Astrocyte (in vitro differentiated cells and primary cell): ENCODE results near the gene PRODH. TPM values are rescaled to one million over a fixed set of nuclear protein-coding genes. Genes with fewer than 3 reads are reported as not detected.
"Not testable (repeated sequence)": the region's sequence is repeated elsewhere in the genome, so short reads cannot be mapped to it uniquely, and the experiment has no call there.

Source experiments
- DNase-seq: peaks from one replicate; pipeline ENCODE4 v3.0.0-alpha.2; 2010; ENCODE audit warnings: low read depth
- FAIRE-seq: peaks from 2 replicates; lab custom pipeline; 2011; peaks lifted over from hg19 to GRCh38; lab: Jason Lieb, UNC
- H2AFZ ChIP-seq: 2 replicates; pipeline ENCODE4 v1.6.0; 2012; ENCODE audit warnings: low read depth, low read length, inconsistent platforms
- H3K27ac ChIP-seq: 2 replicates; pipeline ENCODE4 v1.5.1; 2011; ENCODE audit warnings: low read depth, low read length, inconsistent platforms
- H3K27me3 ChIP-seq: 2 replicates; pipeline ENCODE4 v1.6.0; 2011; ENCODE audit warnings: low read length, inconsistent platforms; ENCODE audit not compliant: insufficient read depth
- H3K36me3 ChIP-seq: 2 replicates; pipeline ENCODE4 v1.5.1; 2011; ENCODE audit warnings: low read length, inconsistent platforms; ENCODE audit not compliant: insufficient read depth
- H3K4me1 ChIP-seq: 2 replicates; pipeline ENCODE4 v1.5.1; 2011; ENCODE audit warnings: low read length, inconsistent platforms; ENCODE audit not compliant: insufficient read depth
- H3K4me2 ChIP-seq: 2 replicates; pipeline ENCODE4 v1.6.0; 2012; ENCODE audit warnings: low read length, inconsistent platforms
- H3K4me3 ChIP-seq: 2 replicates; pipeline ENCODE4 v1.5.1; 2011; ENCODE audit warnings: low read depth, mild to moderate bottlenecking, low read length, inconsistent platforms; ENCODE audit not compliant: insufficient read depth
- H3K79me2 ChIP-seq: 2 replicates; pipeline ENCODE4 v1.6.0; 2012; ENCODE audit warnings: mild to moderate bottlenecking, low read length, inconsistent platforms; ENCODE audit not compliant: insufficient read depth
- H3K9ac ChIP-seq: 2 replicates; pipeline ENCODE4 v1.6.0; 2012; ENCODE audit warnings: mild to moderate bottlenecking, low read length, inconsistent platforms
- H3K9me3 ChIP-seq: 2 replicates; pipeline ENCODE4 v1.5.1; 2012; ENCODE audit warnings: low read depth, mild to moderate bottlenecking, low read length, inconsistent platforms; ENCODE audit not compliant: insufficient read depth
- H4K20me1 ChIP-seq: 2 replicates; pipeline ENCODE4 v1.6.0; 2012; ENCODE audit warnings: low read length, inconsistent platforms; ENCODE audit not compliant: insufficient read depth
- H3K27ac Mint-ChIP-seq: one replicate; pipeline ENCODE4 v1.8.0; 2021; ENCODE audit warnings: mild to moderate bottlenecking, mixed read lengths; ENCODE audit not compliant: unreplicated experiment
- H3K27me3 Mint-ChIP-seq: one replicate; pipeline ENCODE4 v1.8.0; 2021; ENCODE audit warnings: low read depth, mixed read lengths; ENCODE audit not compliant: unreplicated experiment
- H3K36me3 Mint-ChIP-seq: one replicate; pipeline ENCODE4 v1.8.0; 2021; ENCODE audit warnings: low read depth, mixed read lengths; ENCODE audit not compliant: unreplicated experiment
- H3K4me1 Mint-ChIP-seq: one replicate; pipeline ENCODE4 v1.8.0; 2021; ENCODE audit warnings: low read depth, mixed read lengths; ENCODE audit not compliant: unreplicated experiment
- H3K4me3 Mint-ChIP-seq: one replicate; pipeline ENCODE4 v1.8.0; 2021; ENCODE audit warnings: mild to moderate bottlenecking, moderate library complexity, mixed read lengths; ENCODE audit not compliant: unreplicated experiment
- H3K9me3 Mint-ChIP-seq: one replicate; pipeline ENCODE4 v1.8.0; 2021; ENCODE audit warnings: mild to moderate bottlenecking, mixed read lengths; ENCODE audit not compliant: unreplicated experiment
- EZH2 ChIP-seq: IDR thresholded peaks from 2 replicates; pipeline ENCODE4 v1.6.1; 2012; ENCODE audit warnings: mild to moderate bottlenecking, low read length, inconsistent platforms; ENCODE audit not compliant: insufficient read depth
- total RNA-seq: library from RNA; stranded (reverse); gene quantifications from 2 replicates; pipeline ENCODE4 v1.2.1, GENCODE V29; 2021
- TF ChIP-seq, protein P1 (sequence below): IDR thresholded peaks from 2 replicates; pipeline ENCODE4 v1.5.1; 2011; ENCODE audit warnings: low read depth, mild to moderate bottlenecking, inconsistent platforms, low read length, moderate library complexity; ENCODE audit not compliant: insufficient read depth

PRODH gene
- total RNA-seq, 1 donor from 2014 or later = 1.2 TPM

DNA sequence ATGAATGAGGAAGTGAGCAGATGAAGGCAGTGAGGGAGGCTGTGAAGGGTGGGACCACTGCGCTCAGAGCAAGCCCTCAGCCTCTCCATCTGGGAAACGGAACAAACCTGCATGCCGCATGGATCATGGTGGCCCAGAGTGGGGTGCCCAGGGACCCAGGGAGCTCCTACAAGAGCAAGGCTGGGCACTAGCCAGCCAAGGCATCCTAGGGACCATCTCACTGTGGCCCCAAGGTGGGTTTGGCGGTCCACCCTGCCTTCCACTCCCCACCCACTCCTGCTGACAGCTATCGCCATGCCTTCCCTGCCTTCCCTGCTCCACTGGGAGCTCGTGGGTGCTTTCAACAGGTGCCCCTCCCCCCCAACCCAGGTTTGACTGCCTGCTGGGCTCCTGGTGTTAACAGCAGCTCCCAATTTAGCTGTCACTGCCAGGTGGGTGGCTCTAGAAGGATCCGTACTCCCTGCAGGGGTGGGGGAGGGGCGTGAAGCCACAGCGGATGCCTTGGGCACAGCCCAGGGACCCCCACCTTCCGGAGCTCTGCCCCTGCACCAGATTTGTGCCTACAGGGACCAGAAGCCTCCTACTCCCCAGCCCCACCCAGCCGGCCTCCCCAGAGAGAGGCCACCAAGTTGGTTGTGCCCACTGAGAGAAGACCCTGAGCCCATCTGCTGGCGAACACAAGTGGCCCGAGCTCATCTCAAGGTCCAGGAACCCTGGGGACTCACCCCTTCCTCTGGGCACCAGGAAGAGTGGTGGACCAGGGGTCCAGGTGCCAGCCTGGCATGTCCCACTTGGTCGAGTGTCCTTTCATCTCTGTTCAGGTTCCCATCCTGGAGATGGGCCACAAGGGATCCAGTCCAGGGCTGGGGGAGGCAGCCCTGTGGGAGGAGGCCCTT is 29.7 kb upstream of the PRODH start:
- no peak overlapping the region for H3K27ac Mint-ChIP-seq
- FAIRE-seq = no peak

DNA sequence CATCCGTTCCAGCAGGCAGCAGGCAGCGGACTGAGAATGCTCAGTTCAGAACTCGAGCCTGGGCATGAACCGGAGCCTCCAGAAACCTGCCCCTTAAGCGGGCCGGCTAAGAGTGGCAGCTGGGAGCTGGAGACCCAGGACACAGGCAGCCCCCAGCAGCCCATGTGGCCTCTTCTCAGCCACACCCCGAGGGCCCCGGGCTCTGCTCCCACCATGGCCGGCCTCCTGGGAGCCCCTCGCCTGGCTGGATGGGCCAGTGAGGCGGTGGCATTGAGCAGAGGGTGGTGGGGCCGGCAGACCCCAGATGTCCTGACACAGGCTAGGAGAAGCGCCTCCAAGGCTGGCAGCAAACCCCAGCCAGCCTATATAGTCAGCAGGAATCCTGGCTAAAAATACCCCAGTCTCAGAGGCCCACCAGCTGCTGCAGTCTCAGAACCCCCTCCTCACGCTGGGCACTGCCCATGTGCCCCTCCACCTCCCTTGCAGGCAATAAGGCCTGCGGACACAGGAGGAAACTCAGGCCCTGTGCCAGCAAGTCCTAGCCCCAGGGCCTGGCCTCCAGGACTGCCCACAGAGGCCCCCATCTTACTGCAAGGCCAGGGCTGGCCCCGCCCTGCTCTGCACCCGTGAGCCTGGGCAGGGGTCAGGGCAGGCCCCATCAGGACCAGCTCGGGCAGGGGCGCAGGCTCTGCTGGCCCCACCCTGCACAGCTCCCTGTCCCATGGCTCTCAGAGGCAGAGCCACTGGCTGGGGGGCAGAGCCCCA is 28.6 kb upstream of the PRODH start:
- not testable (repeated sequence) for H3K79me2 ChIP-seq, H3K4me3 ChIP-seq, H3K27ac Mint-ChIP-seq, DNase-seq, FAIRE-seq, H4K20me1 ChIP-seq, H3K36me3 ChIP-seq, H3K36me3 Mint-ChIP-seq, H3K9me3 ChIP-seq, H3K4me1 ChIP-seq, H3K9me3 Mint-ChIP-seq, H3K4me3 Mint-ChIP-seq, H3K4me2 ChIP-seq, H3K27ac ChIP-seq, H2AFZ ChIP-seq, H3K9ac ChIP-seq, H3K4me1 Mint-ChIP-seq, H3K27me3 ChIP-seq
- peaks cover 15% of the 10 kb centered on the region for H3K27me3 Mint-ChIP-seq

More for the DNA sequence above, 29.7 kb upstream of the PRODH start:
- Histone ChIP-seq H2AFZ (no peak overlapping the region), H3K4me3 (no peak overlapping the region), H4K20me1 (no peaks in the 10 kb centered on the region), H3K9me3 (no peaks in the 10 kb centered on the region), H3K79me2 (no peaks in the 10 kb centered on the region), H3K36me3 (no peaks in the 10 kb centered on the region), H3K4me2 (no peak overlapping the region), H3K27me3 (peaks cover 3% of the 10 kb centered on the region), H3K27ac (no peak overlapping the region), H3K9ac (no peak overlapping the region), H3K4me1 (peaks cover 2% of the 10 kb centered on the region)
- Mint-ChIP-seq H3K4me3 (no peak overlapping the region), H3K4me1 (no peaks in the 10 kb centered on the region), H3K9me3 (no peaks in the 10 kb centered on the region), H3K27me3 (peaks cover 14% of the 10 kb centered on the region), H3K36me3 (no peaks in the 10 kb centered on the region)
- no peak for DNase-seq
- TF ChIP-seq EZH2 = no peak
- TF ChIP-seq, protein P1, sequence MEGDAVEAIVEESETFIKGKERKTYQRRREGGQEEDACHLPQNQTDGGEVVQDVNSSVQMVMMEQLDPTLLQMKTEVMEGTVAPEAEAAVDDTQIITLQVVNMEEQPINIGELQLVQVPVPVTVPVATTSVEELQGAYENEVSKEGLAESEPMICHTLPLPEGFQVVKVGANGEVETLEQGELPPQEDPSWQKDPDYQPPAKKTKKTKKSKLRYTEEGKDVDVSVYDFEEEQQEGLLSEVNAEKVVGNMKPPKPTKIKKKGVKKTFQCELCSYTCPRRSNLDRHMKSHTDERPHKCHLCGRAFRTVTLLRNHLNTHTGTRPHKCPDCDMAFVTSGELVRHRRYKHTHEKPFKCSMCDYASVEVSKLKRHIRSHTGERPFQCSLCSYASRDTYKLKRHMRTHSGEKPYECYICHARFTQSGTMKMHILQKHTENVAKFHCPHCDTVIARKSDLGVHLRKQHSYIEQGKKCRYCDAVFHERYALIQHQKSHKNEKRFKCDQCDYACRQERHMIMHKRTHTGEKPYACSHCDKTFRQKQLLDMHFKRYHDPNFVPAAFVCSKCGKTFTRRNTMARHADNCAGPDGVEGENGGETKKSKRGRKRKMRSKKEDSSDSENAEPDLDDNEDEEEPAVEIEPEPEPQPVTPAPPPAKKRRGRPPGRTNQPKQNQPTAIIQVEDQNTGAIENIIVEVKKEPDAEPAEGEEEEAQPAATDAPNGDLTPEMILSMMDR = no peak

DNA sequence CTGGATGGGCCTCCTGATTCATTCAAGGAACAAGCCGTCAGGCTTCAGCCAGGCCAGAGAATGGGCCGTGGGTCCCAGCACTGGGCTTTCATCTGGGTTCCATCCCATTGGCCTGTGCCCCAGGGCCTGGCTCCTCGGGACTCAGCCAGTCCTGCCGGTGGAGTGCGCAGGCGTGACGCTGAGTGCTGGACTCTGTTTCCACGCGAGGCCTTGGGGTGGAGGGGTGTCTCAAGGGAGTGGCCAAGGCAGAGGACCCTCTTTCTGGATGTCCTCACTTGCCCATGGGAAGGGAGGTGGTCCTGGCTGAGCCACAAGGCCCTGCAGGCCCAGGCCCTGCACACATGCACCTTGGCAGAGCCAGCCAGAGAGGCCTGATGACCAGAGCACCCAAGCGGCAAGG is 28.0 kb upstream of the PRODH start:
- not testable (repeated sequence) for H3K4me1 Mint-ChIP-seq, FAIRE-seq, H3K36me3 ChIP-seq, H3K9me3 Mint-ChIP-seq, H3K4me1 ChIP-seq, H3K4me3 Mint-ChIP-seq, H3K9ac ChIP-seq, H2AFZ ChIP-seq, H3K27me3 ChIP-seq, H3K9me3 ChIP-seq, H3K79me2 ChIP-seq, H3K4me2 ChIP-seq, H3K27ac ChIP-seq, H3K36me3 Mint-ChIP-seq, H3K27ac Mint-ChIP-seq, DNase-seq, H3K4me3 ChIP-seq, H4K20me1 ChIP-seq
- H3K27me3 Mint-ChIP-seq = peaks cover 15% of the 10 kb centered on the region
